GM18508 (cell line): ENCODE measurements around the gene DMRT3.
"Not testable (repeated sequence)": the region's sequence is repeated elsewhere in the genome, so short reads cannot be mapped to it uniquely, and the experiment has no call there.

Experiments used
- ATAC-seq: cut with Tn5 transposase; IDR thresholded peaks from one replicate; pipeline ENCODE4 v1.9.1; 2021; ENCODE audit warnings: moderate number of reproducible peaks; ENCODE audit not compliant: insufficient read depth, unreplicated experiment

The DMRT3 gene

DNA sequence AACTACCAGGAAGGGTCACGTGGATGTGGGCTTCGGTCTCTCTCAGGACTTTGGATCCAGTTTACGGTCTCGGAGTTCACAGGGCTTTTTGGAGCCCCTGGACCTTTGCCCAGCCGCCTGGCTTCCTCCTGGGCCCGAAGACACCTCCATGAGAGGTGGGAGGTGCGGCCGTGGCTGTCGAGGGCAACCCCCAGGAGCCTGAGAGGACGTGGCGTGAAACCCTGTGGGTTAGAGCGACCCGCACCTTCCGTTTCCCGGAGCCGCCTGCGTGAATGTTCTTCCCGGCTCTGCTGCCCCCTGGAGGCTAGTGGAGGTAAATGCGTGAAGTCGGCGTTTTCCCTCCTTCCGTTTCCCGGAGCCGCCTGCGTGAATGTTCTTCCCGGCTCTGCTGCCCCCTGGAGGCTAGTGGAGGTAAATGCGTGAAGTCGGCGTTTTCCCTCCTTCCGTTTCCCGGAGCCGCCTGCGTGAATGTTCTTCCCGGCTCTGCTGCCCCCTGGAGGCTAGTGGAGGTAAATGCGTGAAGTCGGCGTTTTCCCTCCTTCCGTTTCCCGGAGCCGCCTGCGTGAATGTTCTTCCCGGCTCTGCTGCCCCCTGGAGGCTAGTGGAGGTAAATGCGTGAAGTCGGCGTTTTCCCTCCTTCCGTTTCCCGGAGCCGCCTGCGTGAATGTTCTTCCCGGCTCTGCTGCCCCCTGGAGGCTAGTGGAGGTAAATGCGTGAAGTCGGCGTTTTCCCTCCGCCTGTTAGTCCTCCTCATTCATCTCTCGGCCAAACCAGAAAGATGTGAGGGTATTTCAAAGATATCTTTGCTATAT, 22.1 kb downstream of the DMRT3 start:
- not testable (repeated sequence) for ATAC-seq

DNA sequence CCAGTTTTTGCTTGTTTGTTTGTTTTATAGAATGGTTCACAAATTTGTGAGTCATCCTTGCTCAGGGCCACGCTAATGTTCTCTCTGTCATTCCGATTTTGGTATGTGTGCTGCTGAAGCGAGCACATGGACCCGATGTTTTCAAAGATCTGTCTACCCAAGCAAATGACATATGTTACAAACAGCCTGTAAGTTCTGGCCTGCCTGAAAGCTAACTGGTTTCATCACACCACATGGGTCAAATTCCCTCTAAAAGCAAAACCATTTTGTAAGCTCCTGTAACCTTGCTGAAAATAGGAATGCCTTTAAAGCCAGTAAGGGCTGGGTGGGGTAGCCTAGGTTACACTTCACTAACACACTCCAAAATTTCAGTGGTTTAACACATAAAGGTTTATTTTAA, 25.4 kb downstream of the DMRT3 start:
- ATAC-seq = no peak

DNA sequence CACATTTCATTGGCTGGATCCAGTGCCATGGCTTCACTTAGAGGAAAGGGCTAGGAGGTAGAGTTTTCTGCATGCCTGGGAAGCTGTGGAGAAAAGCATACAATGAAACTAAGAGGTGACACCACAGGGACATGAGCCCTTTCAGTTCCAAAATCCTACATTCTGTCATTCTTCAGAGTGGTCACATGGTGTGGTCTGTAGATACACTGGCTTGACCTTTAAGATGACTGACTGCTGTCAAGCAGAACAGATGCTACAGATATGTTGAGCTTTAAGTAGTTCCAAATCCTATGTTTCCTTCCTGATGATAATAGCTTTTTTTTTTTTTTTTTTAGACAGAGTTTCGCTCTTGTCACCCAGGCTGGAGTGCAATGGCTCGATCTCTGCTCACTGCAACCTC, 26.2 kb downstream of the DMRT3 start:
- no peak for ATAC-seq

DNA sequence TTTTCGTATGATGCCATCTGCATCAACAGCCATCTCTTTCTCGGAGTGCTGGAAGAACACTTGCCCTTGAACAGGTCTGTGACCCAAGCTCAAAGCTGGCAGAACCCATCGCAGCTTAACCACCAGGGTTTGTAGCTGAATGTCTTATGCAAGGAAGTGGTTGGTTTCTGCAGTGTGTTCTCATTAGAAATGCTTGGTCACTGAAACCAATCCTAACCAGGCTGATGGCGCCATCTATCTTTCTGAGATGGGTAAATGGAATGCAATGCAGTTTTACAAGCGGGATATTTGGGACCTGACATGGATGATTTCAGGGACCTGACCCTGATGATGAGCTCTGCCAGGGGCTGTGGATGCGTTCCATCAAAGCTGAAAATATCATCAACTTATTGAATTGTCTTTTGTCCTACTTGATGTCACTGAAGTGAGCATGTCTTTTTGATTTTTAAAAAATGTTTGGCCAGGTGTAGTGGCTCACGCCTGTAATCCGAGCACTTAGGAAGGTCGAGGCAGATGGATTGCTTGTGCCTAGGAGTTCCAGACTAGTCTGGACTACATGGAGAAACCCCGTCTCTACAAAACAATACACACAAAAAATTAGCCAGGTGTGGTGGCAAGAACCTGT, 28.7 kb downstream of the DMRT3 start:
- no peak for ATAC-seq

DNA sequence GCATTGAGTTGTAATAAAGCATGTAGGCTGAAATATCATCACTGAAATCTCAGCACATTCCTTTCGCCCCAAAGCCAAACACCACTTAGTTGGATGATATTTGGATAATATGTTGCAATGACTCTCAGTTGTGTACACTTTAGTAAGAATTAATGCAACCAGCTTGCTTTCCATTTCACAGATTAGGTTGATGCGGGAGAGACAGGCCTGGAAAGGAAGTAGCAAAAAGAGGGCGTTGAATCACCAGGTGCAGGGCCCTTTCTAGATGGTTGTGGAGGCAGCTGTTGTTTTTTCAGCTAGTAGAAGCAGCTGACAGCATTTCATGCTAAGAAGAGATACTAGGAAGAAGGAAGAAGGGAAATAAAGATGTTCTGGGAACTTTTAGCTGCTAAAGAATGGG, 30.9 kb downstream of the DMRT3 start:
- no peak for ATAC-seq

DNA sequence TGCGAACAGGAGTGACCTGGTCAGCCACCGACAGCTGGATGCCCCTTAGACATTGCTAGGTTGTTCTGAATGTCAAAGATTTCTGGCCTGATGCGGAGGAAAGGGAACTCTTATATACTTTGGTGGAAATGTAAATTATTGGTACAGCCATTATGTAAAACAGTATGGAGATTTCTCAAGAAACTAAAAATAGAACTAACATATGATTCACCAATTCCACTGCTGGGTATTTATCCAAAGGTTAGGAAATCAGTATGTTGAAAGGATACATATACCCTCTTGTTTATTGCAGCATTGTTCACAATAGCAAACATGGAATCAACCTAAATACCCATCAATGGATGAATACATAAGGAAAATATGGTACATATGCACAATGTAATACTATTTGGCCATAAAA, 31.8 kb downstream of the DMRT3 start:
- ATAC-seq = no peak

DNA sequence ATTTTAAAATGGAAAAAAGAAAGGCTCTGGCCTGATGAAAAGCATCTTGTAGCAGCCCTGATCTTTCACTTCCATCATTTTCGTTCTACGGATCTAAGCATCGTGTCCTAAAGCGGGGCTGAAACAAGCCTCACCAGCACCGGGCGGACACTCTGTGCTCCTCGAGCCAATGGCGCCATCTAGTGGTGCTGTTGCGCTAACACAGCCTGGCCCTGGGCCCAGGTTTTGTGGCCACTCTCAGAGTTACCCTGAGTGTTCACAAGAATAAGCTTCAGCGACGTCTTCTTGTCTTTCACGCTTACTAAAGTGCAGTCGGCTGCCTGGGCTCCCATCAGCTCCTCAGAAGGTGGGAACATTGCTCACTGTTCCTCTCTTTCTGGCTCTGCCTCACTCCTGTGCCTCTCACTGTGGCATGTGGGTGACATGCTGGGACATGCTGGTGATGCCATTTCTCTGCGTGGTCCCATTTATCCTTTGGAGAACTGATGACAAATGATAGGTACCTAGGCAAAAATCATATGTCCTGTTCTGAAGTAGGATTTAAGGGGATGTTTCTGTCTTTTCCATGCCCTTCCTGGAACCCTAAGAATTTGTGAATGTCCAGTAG, 32.7 kb downstream of the DMRT3 start:
- ATAC-seq = peak; percentile 93

DNA sequence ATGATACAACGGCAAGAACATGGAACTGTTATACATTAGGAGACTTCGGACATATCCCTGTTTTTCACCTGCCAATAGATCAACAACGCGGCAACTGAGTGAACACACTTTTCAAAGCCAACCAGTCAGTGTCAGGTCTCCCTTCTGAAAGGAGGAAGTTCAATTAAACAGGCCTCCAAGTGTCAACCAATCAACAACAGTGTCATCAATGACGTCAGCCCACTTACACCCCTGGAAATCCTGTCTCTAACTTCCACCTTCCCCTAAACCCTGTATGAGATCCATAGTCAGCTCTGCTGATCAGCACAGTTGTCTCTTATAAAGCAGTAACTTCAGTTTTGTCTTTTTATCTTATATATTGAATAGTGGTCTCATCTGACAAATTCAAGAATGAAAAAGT, 36.6 kb downstream of the DMRT3 start:
- no peak for ATAC-seq

DNA sequence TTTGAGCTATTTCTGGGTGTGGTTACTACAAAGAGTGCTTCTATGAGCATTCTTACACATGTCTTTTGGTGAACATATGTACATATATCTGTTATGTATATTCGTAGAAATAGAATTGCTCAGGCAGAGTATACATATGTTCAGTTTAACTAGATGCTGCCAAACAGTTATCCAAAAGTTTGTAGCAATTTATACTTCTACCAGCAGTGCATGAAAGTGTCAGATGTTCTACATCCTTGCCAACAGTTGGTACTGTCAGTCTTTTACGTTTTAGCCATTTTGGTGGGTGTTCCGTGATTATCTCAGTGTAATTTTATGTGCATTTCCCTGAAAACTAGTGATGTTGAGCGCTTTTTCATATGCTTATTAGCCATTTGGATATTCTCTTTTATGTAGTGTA, 37.8 kb downstream of the DMRT3 start:
- ATAC-seq = no peak

DNA sequence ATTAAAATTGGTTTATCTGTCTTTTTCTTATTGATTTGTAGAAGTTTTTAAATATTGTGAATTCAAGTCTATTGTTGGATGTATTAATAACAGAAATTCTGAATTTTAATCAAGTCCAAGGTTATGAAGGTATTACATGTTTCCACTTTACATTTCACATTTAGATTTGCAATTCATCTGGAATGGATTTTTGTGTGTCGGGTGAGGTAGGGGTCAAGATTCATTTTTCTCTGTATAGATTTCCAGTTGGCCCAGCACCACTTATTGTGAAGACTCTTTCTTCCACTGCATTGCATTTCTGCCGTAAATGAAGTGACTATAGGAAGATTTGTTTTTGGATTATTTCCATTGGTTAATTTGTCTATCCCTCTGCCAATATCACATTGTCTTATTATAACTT, 38.2 kb downstream of the DMRT3 start:
- no peak for ATAC-seq

DNA sequence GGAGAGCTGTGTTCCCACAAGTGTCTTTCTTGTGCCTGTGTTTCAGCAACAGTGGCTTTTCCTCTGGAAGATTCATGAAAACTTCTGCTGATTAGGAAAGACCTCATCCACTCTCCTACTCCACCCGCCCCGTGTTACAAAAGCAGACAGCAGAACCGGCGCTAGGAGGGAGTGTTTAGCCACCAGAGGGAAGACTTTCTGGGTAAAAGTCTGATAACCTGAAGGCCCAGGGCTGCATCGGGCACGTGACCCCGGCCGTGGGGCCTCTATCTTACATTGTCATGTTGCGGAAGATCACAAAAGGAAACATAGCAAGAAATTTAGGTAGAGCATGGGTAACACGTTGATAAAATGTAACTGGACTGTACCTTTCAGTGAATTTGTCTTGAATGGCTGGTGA, 41.7 kb downstream of the DMRT3 start:
- ATAC-seq = no peak

DNA sequence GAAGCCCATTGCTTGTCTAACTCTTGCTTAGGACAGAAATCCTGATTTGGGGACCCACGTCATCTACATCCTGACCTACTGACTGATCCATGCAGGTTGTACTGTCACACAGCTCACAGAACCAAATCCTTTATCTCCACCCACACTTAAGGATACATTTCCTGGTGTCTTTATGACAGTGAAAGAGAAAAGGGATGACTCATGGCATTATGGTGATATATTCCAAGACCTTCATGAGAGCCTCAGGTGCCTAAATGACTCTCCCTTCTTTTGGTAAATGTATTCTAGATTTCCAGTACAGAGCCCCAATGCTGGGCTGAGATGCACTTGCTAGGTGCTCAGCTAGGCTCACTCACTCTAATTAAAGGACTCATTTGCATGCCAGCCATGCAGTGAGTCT, 47.7 kb downstream of the DMRT3 start:
- ATAC-seq = no peak

DNA sequence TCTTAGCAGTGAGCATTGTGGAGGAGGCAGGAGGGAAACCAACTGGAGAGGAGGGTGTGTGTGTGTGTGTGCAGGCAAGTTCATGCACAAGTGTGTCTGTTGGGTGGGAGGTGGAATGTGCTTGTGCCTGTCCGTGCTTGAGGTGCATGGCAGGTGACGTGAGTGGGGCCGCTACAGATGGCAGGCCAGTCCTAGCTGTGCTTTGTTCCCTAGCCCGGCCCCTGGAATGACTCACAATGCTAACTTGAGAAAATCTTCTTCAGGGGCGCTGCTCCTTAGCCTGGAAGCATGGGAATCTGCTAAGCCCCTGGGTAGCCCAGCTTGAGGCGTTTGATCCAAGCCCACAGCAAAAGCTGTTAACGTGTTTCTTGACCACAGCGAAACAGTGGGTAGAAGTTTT, 48.7 kb downstream of the DMRT3 start:
- no peak for ATAC-seq

DNA sequence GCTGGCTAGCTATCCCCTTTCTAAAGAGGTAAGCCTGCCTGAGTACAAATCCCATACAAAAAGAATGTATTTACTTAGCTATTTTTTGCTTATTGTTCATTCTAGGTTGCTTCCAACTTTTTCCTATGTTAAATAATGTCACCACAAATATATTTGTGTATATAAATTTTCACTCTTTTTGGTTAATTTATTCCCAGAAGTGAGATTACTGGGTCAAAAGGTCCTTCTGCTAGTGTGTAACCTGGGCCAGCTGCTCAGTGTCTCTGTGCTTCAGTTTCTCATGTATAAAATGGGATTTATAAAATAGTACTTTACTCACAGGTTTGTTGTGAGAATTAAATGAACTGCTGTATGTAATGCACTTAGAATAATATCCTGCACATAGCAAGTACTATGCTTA, 49.8 kb downstream of the DMRT3 start:
- no peak for ATAC-seq

DNA sequence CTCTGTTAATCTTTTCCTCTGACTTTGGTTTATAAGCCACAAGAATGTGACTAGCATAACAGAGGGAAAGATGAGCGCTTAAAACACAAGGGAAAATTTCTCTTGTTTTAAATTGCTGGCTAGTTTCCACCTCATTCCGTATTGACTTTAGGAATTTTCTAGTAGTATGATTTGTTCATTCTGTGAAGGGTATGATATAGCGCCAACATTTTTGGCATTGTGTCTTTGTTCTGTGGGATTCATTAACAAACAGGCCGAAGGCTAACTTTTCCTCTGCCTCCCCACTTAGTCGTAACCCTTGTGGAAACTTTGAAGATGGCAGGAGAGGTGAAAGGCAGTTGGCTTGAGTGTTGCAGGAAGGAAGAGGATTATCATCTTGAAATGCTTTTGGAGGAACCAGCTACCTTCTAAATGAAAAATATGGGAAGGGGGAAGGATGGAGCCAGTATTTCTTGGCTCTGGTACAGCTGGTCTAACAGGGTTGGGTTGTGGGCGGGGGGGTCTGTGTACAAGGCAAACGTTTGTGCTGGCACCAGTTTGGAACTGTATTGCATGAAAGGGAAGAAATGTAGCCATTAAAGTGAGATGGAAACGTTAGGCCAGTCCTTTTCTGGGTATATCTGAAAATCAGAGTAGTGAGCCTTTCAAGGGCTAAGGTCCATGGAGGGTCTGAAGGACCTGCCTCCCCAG, 52.2 kb downstream of the DMRT3 start:
- no peak for ATAC-seq

DNA sequence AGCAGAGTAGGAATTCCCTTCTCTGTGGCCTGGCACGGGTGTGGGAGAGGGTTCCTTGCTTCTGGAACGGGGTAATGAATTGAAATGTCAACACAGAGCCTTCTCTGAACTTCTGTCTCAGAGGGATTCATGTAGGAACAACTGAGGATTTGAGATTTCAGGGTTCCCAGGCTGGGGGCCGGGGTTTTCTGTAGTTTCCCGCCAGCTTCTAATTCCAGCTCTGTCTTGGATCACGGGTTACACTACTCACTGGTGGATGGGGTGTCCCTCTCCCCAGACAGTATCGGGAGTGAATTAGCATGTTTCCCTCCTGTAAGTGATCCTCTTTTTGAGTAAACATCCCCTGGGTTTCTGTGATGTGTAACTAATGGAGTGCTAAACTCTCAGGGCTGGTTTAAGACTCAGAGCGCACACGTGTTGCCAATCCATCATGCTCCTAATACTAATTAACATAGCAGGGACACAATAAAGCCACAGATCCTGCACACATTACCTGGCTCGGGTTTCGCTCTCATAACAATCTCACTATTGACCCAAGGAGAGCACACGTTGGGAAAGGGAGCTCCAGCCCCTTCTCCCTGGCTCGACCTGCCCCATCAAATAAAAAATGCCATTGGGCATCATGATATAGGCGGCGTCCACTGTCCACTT, 55.6 kb downstream of the DMRT3 start:
- ATAC-seq = no peak

DNA sequence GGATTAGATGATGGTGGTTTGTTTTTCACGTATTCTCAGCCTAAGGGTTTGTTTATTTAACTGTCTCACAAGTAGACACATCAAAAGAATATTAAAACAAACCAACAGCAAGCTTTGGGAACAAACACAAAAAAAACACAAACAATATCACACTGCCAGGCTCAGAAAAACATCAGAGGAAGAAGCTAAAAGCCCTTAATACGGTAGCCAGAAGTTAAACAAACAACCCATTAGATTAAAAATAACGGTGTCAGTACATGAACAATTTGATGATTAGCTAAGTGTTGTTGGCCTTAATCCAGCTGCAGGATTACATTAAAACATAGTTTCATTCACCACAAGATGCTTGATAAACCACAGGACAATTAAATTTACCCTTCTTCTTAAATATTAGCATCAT, 57.8 kb downstream of the DMRT3 start:
- no peak for ATAC-seq

DNA sequence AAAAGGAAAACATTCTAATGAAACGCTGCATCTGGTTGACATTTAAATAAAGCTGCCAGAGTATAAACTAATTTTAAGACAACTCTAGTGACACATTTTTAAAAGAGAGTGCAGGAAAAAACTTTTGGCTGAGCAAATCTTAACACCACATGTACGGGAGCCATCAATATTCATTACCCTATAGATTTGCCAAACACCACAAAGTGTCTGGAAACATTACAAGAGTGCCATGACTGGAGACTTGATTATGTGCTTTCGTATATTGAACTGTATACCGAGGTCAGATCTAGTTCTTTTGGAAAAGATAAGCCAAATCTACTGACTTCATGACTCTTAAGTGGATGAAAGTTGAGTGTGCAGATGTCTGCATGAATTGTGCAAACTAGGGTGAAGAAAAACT, 63.1 kb downstream of the DMRT3 start:
- ATAC-seq = no peak
